Astrocyte of the cerebellum (primary cell): Measurements from ENCODE around the gene UQCRHL.

ENCODE experiments used
- DNase-seq: peaks from one replicate; pipeline ENCODE4 v3.0.0-alpha.2; 2011; ENCODE audit warnings: low read depth
- H3K4me3 ChIP-seq: 2 replicates; pipeline ENCODE4 v1.5.1; 2011; ENCODE audit warnings: mild to moderate bottlenecking, low read depth, low read length, moderate library complexity
- CTCF ChIP-seq: IDR thresholded peaks from 2 replicates; pipeline ENCODE4 v1.5.1; 2012; ENCODE audit warnings: low read length, low read depth, moderate library complexity, mild to moderate bottlenecking; ENCODE audit errors: missing control alignments
- in situ Hi-C: cut with HindIII; loops from 2 replicates; pipeline ENCODE4 v1.10.0; 2017; ENCODE audit warnings: low sequenced_read_pairs

The UQCRHL gene

DNA sequence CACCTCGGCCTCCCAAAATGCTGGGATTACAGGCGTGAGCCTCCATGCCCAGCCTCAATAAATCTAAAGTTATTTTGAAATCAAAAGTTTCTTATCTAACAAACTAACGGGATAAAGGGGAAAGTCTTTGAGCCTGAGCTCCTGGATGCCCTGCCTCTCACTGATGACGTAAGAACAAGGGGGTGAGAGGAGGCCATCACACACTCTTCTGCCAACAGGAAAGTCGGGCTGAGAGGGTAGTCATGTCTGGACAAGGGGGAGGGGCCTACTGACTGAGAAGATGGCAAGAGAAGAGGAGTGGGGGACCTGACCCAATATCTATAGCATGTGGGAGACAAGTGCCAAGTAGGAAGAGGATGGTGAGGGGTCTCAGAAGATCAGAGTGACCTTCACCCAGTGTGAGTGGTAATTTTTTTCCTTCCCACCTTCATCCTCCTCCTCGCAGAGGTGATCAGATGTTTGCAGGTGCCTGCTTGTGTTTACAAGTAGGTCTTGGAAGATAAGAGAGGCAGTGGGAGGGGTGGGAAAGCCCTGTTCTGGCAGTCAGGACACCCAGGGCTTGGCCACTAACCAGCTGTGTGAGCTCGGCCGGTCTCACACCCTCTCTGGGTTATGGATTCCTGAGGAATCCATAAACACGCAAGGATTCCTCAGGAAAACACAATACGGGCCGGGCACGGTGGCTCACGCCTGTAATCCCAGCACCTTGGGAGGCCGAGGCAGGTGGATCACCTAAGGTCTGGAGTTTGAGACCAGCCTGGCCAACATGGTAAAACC is 9.6 kb downstream of the UQCRHL start:
- in situ Hi-C loops, result no loop called here
- H3K4me3 ChIP-seq, result no peak overlapping the region
- no peak for DNase-seq
- TF ChIP-seq CTCF, result no peak

DNA sequence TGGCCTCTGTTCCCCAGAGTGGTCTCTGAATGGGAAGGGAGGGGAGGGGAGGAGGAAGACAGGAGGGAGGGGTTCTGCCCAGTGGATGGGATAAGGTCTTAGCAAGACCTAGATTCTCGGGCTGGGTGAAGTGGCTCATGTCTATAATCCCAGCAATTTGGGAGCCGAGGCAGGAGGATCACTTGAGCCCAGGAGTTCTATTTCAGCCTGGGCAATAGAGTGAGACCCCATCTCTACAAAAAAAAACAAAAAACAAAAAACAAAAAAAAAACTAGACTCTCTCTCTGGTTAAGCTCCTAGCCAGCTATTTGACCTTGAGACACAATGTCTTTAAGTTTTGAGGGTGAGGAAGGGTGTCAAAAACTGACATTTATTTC is 11.4 kb downstream of the UQCRHL start:
- no peak for DNase-seq
- in situ Hi-C loops, result no loop called here
- H3K4me3 ChIP-seq, result no peak overlapping the region
- no peak for TF ChIP-seq CTCF

DNA sequence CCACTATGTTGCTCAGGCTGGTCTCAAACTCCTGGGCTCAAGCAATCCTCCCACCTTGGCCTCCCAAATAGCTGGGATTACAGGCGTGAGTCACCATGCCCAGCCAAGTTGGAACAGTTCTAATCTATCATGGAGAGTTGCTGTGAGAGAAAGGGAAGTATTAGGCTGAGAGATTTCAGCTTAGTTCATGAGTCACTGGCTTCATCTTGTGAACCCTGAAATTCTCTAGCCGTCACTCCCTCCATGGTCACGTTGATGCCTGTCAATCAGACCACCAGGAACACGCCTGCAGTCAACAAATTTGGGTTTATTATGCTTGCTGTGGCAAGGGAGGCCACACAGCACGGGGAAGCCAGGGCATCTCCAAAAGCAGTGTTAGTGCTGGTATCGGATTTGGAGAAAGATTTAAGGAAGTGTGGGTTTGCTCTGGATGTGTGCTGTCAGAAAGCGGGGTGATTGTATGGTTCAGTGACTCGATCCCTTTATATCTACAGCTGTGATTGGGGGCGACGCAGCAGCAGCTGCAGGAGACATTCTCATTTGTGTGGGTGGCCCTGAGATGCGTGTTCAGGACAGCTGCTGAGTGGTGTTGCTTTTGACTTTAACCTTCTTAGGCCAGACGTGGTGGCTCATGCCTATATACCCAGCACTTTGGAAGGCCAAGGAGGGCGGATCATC is 18.7 kb downstream of the UQCRHL start:
- no peak for DNase-seq
- H3K4me3 ChIP-seq, result no peak overlapping the region
- no peak for TF ChIP-seq CTCF
- in situ Hi-C loops, result no loop called here

GRCh38 chr1:15786581-15786980 is 20.9 kb downstream of the UQCRHL start:
- in situ Hi-C loops, result no loop called here
- TF ChIP-seq CTCF, result no peak
- no peak for DNase-seq

GRCh38 chr1:15785683-15786082 is 21.8 kb downstream of the UQCRHL start:
- in situ Hi-C loops, result no loop called here
- no peak for DNase-seq
- no peak for TF ChIP-seq CTCF
- no peak overlapping the region for H3K4me3 ChIP-seq

More at GRCh38 chr1:15786581-15786980, 20.9 kb downstream of the UQCRHL start:
- H3K4me3 ChIP-seq, result no peak overlapping the region

- H3K4me3 ChIP-seq, result no peak overlapping the region
- DNase-seq, result no peak
- TF ChIP-seq CTCF, result no peak
- in situ Hi-C loops, result no loop called here
Measured at GRCh38 chr1:15777909-15778707, 29.3 kb downstream of the UQCRHL start.
